Gastroesophageal sphincter (tissue), 3 donors: Measurements from ENCODE around the gene THBS4.

Source experiments
- CTCF ChIP-seq, 4 experiments: fragments of 200-600 bp in 2 of 4; fragments of 450-650 bp in 2 of 4; sonication (generic) in 1 of 4; IDR thresholded peaks; one replicate each; pipeline ENCODE4 v1.5.1; 2017 to 2019; ENCODE audit warnings: antibody characterized with exemption in 4 of 4, mild to moderate bottlenecking in 2 of 4, moderate library complexity in 2 of 4
- POLR2A ChIP-seq, 2 donors: fragments of 450-650 bp; IDR thresholded peaks; one replicate each; pipeline ENCODE4 v1.6.1; 2017; ENCODE audit warnings: antibody characterized with exemption in 2 of 2, mild to moderate bottlenecking in 2 of 2, moderate library complexity in 1 of 2
- POLR2AphosphoS5 ChIP-seq: sonication (generic); formaldehyde crosslinking; IDR thresholded peaks from one replicate; pipeline ENCODE4 v1.6.1; 2017; ENCODE audit warnings: antibody characterized with exemption

- TF ChIP-seq CTCF (IDR thresholded peaks at IDR 0.05) (no peak), POLR2A (IDR thresholded peaks at IDR 0.05) (no peak), POLR2AphosphoS5 (no peak)
Observed at GRCh38 chr5:80039650-80040049, 4.5 kb downstream of the THBS4 start.
